NT2/D1 (cell line): ENCODE measurements around the gene HAP1.
"Not testable (repeated sequence)": the region's sequence is repeated elsewhere in the genome, so short reads cannot be mapped to it uniquely, and the experiment has no call there.

Experiments used
- YY1 ChIP-seq: IDR thresholded peaks from 2 replicates; pipeline ENCODE4 v1.6.1; 2011; ENCODE audit not compliant: insufficient read length, insufficient read depth
- ZNF274 ChIP-seq: IDR thresholded peaks from 2 replicates; pipeline ENCODE4 v1.6.1; 2011; ENCODE audit warnings: mild to moderate bottlenecking, low read depth, low read length

DNA sequence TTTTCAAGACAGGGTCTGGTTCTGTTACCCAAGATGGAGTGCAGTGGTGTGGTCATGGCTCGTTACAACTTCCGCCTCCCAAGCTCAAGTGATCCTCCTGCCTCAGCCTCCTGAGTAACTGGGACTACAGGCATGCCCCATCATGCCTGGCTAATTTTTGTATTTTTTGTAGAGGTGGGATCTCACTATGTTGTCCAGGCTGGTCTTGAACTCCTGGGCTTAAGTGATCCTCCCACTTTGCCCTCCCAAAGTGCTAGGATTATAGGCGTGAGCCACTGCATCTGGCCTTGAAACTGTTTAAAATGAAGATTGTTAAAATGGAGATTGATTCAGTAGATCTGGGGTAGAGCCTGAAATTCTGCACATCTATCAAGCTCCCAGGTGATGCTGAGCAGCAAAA, 33.6 kb downstream of the HAP1 start:
- TF ChIP-seq ZNF274, YY1: not testable (repeated sequence)
